HepG2 (cell line): ENCODE data around the gene SPRTN. TPM values are rescaled to one million over a fixed set of nuclear protein-coding genes. Genes with fewer than 3 reads are reported as not detected.

ENCODE experiments used
- ATF1 ChIP-seq: IDR thresholded peaks from 2 replicates; pipeline ENCODE4 v1.6.1; 2016; ENCODE audit warnings: mild to moderate bottlenecking, control low read depth
- CREB1 ChIP-seq, 2 experiments: fragments of 450-650 bp in 1 of 2; IDR thresholded peaks; 2 replicates each; pipeline ENCODE4 v1.6.1; 2016 to 2017; ENCODE audit warnings: control low read depth in 1 of 2, mild to moderate bottlenecking in 1 of 2, missing compliant biosample characterization in 1 of 2, missing genetic modification characterization in 1 of 2
- CREM ChIP-seq, 2 experiments: sonication (generic) in 1 of 2; formaldehyde crosslinking in 1 of 2; IDR thresholded peaks; 2 replicates each; pipeline versions ENCODE4 v1.4.0 to v1.6.1; 2016 to 2020; ENCODE audit warnings: antibody characterized with exemption in 1 of 2, mild to moderate bottlenecking in 1 of 2, missing genetic modification reagents in 1 of 2
- ETV5 ChIP-seq: IDR thresholded peaks from 2 replicates; pipeline ENCODE4 v1.6.1; 2018; ENCODE audit warnings: missing biosample characterization, missing genetic modification reagents, inconsistent platforms, borderline replicate concordance
- GATAD2A ChIP-seq: IDR thresholded peaks from 2 replicates; pipeline ENCODE4 v1.6.1; 2016
- HMG20A ChIP-seq: IDR thresholded peaks from 2 replicates; pipeline ENCODE4 v1.6.1; 2016; ENCODE audit warnings: borderline replicate concordance
- HOXA3 ChIP-seq: sonication (generic); formaldehyde crosslinking; IDR thresholded peaks from 2 replicates; pipeline ENCODE4 v1.5.0; 2020; ENCODE audit warnings: missing genetic modification reagents
- JUN ChIP-seq: sonication (generic); formaldehyde crosslinking; IDR thresholded peaks from 2 replicates; pipeline ENCODE4 v1.4.0; 2020; ENCODE audit warnings: mild to moderate bottlenecking, missing genetic modification reagents
- MIER3 ChIP-seq: IDR thresholded peaks from 2 replicates; pipeline ENCODE4 v1.6.1; 2016; ENCODE audit warnings: missing compliant biosample characterization, borderline replicate concordance
- POLR2A ChIP-seq, 2 experiments: IDR thresholded peaks; 2 replicates each; pipeline ENCODE4 v1.6.1; 2011; ENCODE audit warnings: low read depth in 2 of 2, low read length in 2 of 2, mild to moderate bottlenecking in 1 of 2, moderate library complexity in 1 of 2; ENCODE audit not compliant: insufficient read depth in 1 of 2
- SAP130 ChIP-seq: IDR thresholded peaks from 2 replicates; pipeline ENCODE4 v1.6.1; 2016; ENCODE audit warnings: low read depth
- TGIF2 ChIP-seq: IDR thresholded peaks from 2 replicates; pipeline ENCODE4 v1.6.1; 2016; ENCODE audit warnings: control low read depth, missing compliant biosample characterization
- ZBTB21 ChIP-seq: sonication (generic); formaldehyde crosslinking; IDR thresholded peaks from 2 replicates; pipeline ENCODE4 v1.4.0; 2020; ENCODE audit warnings: missing genetic modification reagents
- ZBTB44 ChIP-seq: sonication (generic); formaldehyde crosslinking; IDR thresholded peaks from 2 replicates; pipeline ENCODE4 v1.4.0; 2020; ENCODE audit warnings: missing genetic modification reagents
- ZNF136 ChIP-seq: sonication (generic); formaldehyde crosslinking; IDR thresholded peaks from 2 replicates; pipeline ENCODE4 v1.8.1; 2022; ENCODE audit warnings: low read depth, mild to moderate bottlenecking, moderate library complexity, missing genetic modification reagents
- ZNF274 ChIP-seq: sonication (generic); formaldehyde crosslinking; IDR thresholded peaks from 2 replicates; pipeline ENCODE4 v1.5.1; 2020; ENCODE audit warnings: mild to moderate bottlenecking, missing genetic modification reagents
- polyA plus RNA-seq, 8 experiments: library from polyadenylated mRNA; depleted of rRNA in 3 of 8; stranded (reverse) in 7 of 8; unstranded in 1 of 8; fragments of >200 nt; fragmentation: Illumina TruSeq in 4 of 8; extraction: Trizol in 4 of 8; gene quantifications; 2 replicates each; pipeline versions ENCODE4 v1.2.1 to v1.2.3, GENCODE V29; 2011 to 2016; ENCODE audit warnings: low read depth in 4 of 8, missing spikeins in 1 of 8, mixed read lengths in 1 of 8; ENCODE audit not compliant: insufficient read depth in 1 of 8
- total RNA-seq, 5 experiments: library from RNA; depleted of rRNA; stranded (reverse); fragments of >200 nt; fragmentation: Illumina TruSeq; extraction: Trizol; gene quantifications; 2 replicates each; pipeline ENCODE4 v1.2.3, GENCODE V29; 2016; ENCODE audit warnings: low read depth in 1 of 5
- TF ChIP-seq, protein P1 (sequence below): sonication (generic); formaldehyde crosslinking; IDR thresholded peaks from 2 replicates; pipeline ENCODE4 v1.4.0; 2020; ENCODE audit warnings: missing genetic modification reagents
- TF ChIP-seq, protein P2 (sequence below): sonication (generic); formaldehyde crosslinking; IDR thresholded peaks from 2 replicates; pipeline ENCODE4 v1.4.0; 2020; ENCODE audit warnings: missing genetic modification reagents

SPRTN gene
- total and polyA plus RNA-seq, 2 of the 13 experiments (the other 11 are each of a cell fraction or from before 2014, with no cell fraction given): 4.2 to 15.2 TPM

DNA sequence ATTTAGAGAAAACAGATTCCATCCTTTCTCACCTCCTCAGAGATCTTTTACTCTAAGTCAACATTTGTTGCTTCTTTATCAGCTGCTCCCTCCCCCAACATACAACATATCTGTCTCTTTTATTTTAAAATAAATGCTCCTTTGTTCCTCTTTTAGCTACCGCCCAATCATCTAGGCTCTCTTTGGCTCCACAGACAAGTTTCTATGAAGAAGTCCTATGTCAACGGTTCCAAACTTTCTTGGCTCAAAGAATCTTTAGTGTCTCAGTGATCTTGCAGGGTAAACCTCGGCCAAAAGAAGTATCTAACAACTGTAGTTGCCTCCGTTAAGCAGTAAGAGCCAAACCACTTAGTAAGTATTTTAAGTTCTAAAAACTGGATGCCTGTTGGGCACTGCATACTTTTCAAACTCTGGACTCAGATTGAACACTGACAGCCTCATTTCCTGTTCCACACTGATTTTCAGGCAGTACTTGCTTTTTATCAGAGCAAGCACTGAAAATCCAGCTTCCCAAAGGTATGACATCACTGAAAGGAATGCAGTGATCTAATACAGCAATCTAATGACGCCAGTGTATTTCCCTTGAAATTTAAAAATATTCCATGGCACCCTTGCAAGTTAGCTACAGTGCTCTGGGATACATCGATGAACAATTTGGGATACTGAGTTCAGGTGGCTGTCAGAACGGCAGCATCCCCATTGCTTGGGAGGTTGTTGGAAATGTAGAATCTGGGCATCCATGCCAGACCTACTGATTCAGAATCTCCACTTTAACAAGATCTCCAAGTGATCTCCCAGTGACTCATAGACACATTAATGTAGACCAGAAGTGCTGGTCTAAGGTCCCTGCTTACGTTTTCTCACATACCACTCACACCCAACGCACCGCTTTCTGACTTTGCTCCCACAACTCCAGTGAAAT is 57.2 kb downstream of the SPRTN start (continued):
- peak; percentile 61 for TF ChIP-seq HOXA3 (CRISPR knock-in tag)
- TF ChIP-seq ZNF136 (CRISPR knock-in tag): no peak
- peak; percentile 13; the same call in 1 of the 2 replicates for TF ChIP-seq GATAD2A
- TF ChIP-seq ETV5: peak; percentile 60; the same call in 1 of the 2 replicates
- 0 out of 2 replicates have a peak, but pooled peaks have one; percentile 21 for TF ChIP-seq MIER3 (CRISPR knock-in tag)
- TF ChIP-seq SAP130 (CRISPR knock-in tag): peak; percentile 45; the same call in 1 of the 2 replicates
- TF ChIP-seq CREB1 (IDR thresholded peaks at IDR 0.05): peak; percentile 82
- TF ChIP-seq CREB1 (CRISPR knock-in tag; IDR thresholded peaks at IDR 0.05): peak; percentile 59
- TF ChIP-seq ZNF274 (CRISPR knock-in tag): no peak
- TF ChIP-seq ZBTB21 (CRISPR knock-in tag): peak; percentile 92
- TF ChIP-seq POLR2A (IDR thresholded peaks at IDR 0.05; ENCODE audit: insufficient read depth in 1 of 2, low read depth in 2 of 2, low read length in 2 of 2): 0 out of 4 replicates have a peak, but pooled peaks of 1 of the 2 experiments have one; percentile 20
- TF ChIP-seq, protein P1, sequence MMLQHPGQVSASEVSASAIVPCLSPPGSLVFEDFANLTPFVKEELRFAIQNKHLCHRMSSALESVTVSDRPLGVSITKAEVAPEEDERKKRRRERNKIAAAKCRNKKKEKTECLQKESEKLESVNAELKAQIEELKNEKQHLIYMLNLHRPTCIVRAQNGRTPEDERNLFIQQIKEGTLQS: peak; percentile 82
- TF ChIP-seq, protein P2, sequence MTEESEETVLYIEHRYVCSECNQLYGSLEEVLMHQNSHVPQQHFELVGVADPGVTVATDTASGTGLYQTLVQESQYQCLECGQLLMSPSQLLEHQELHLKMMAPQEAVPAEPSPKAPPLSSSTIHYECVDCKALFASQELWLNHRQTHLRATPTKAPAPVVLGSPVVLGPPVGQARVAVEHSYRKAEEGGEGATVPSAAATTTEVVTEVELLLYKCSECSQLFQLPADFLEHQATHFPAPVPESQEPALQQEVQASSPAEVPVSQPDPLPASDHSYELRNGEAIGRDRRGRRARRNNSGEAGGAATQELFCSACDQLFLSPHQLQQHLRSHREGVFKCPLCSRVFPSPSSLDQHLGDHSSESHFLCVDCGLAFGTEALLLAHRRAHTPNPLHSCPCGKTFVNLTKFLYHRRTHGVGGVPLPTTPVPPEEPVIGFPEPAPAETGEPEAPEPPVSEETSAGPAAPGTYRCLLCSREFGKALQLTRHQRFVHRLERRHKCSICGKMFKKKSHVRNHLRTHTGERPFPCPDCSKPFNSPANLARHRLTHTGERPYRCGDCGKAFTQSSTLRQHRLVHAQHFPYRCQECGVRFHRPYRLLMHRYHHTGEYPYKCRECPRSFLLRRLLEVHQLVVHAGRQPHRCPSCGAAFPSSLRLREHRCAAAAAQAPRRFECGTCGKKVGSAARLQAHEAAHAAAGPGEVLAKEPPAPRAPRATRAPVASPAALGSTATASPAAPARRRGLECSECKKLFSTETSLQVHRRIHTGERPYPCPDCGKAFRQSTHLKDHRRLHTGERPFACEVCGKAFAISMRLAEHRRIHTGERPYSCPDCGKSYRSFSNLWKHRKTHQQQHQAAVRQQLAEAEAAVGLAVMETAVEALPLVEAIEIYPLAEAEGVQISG: no peak
- TF ChIP-seq JUN: peak; percentile 41; the same call in 1 of the 2 replicates
- no peak for TF ChIP-seq TGIF2 (CRISPR knock-in tag)
- TF ChIP-seq CREM (IDR thresholded peaks at IDR 0.05): 0 out of 2 replicates have a peak, but pooled peaks have one; percentile 18
- no peak for TF ChIP-seq CREM (CRISPR knock-in tag; IDR thresholded peaks at IDR 0.05)
- TF ChIP-seq ATF1 (CRISPR knock-in tag): peak; percentile 28; the same call in 1 of the 2 replicates
- no peak for TF ChIP-seq ZBTB44 (CRISPR knock-in tag)
- peak; percentile 36; the same call in 1 of the 2 replicates for TF ChIP-seq HMG20A
